ENCODE measurements around the gene TCEANC2.

DNA sequence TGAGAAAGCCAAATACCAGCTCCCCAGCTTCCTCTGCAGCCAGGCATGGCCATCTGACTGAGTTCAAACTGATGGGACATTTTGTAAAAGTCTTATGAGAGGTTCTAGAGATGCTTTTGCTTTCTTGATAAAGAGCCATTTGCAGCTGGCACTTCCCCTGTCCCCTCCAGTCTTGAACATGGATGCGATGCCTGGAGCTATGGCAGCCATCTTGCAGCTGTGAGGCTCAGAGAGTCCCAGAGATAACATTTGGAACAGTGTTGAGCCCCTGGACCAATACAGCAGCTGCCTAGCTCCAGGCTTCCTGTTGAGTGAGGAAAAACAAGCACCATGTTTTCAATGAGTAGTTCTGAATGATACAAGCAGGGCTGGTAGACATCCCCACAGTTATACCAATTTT is 85.6 kb downstream of the TCEANC2 start:
- TF ChIP-seq MAX (IDR thresholded peaks at IDR 0.05; ENCODE audit: low read depth, low read length) (no peak), POLR2A (IDR thresholded peaks at IDR 0.05; ENCODE audit: extremely low read depth, insufficient read length) (no peak)
- TF ChIP-seq, protein P1, sequence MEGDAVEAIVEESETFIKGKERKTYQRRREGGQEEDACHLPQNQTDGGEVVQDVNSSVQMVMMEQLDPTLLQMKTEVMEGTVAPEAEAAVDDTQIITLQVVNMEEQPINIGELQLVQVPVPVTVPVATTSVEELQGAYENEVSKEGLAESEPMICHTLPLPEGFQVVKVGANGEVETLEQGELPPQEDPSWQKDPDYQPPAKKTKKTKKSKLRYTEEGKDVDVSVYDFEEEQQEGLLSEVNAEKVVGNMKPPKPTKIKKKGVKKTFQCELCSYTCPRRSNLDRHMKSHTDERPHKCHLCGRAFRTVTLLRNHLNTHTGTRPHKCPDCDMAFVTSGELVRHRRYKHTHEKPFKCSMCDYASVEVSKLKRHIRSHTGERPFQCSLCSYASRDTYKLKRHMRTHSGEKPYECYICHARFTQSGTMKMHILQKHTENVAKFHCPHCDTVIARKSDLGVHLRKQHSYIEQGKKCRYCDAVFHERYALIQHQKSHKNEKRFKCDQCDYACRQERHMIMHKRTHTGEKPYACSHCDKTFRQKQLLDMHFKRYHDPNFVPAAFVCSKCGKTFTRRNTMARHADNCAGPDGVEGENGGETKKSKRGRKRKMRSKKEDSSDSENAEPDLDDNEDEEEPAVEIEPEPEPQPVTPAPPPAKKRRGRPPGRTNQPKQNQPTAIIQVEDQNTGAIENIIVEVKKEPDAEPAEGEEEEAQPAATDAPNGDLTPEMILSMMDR (IDR thresholded peaks at IDR 0.05; ENCODE audit: low read depth, low read length) = no peak
